ENCODE data around the gene SAAL1.
"Not testable (repeated sequence)": the region's sequence is repeated elsewhere in the genome, so short reads cannot be mapped to it uniquely, and the experiment has no call there.

Gene SAAL1

GRCh38 chr11:18105802-18106574 lies at the start of gene SAAL1:
TSS of gene SAAL1 (minus strand) at chr11:18106082. CDS start at chr11:18106041, 41 bp downstream.
- DNase-seq (ENCODE audit: insufficient read length, low spot score) (peak; percentile 86), FAIRE-seq (peak; percentile 95)

- DNase-seq (ENCODE audit: insufficient read length, low spot score) = no peak
- no peak for FAIRE-seq
Observed at GRCh38 chr11:18151581-18151980, 45.7 kb upstream of the SAAL1 start.

GRCh38 chr11:18145837-18146236 lies 40.0 kb upstream of the SAAL1 start:
- FAIRE-seq = no peak
- DNase-seq (ENCODE audit: insufficient read length, low spot score) = no peak

- DNase-seq (ENCODE audit: insufficient read length, low spot score) = no peak
- FAIRE-seq = no peak
Observed at GRCh38 chr11:18145025-18145424, 39.1 kb upstream of the SAAL1 start.

GRCh38 chr11:18144243-18144642 lies 38.4 kb upstream of the SAAL1 start:
- DNase-seq (ENCODE audit: insufficient read length, low spot score) (no peak), FAIRE-seq (no peak)

- FAIRE-seq (no peak), DNase-seq (ENCODE audit: insufficient read length, low spot score) (no peak)
Observed at GRCh38 chr11:18140145-18140544, 34.3 kb upstream of the SAAL1 start.

GRCh38 chr11:18137186-18137800 lies 31.4 kb upstream of the SAAL1 start:
- DNase-seq (ENCODE audit: insufficient read length, low spot score) (no peak), FAIRE-seq (no peak)

- DNase-seq (ENCODE audit: insufficient read length, low spot score) (no peak), FAIRE-seq (no peak)
Observed at GRCh38 chr11:18135308-18135707, 29.4 kb upstream of the SAAL1 start.

GRCh38 chr11:18132341-18132740 lies 26.5 kb upstream of the SAAL1 start, which contains the start of gene MRGPRX3:
TSS of gene MRGPRX3 (plus strand) at chr11:18132571. CDS start at chr11:18137203, 4,632 bp downstream.
- FAIRE-seq (no peak), DNase-seq (ENCODE audit: insufficient read length, low spot score) (no peak)

- FAIRE-seq; DNase-seq (ENCODE audit: insufficient read length, low spot score): not testable (repeated sequence)
Observed at GRCh38 chr11:18131115-18131514, 25.2 kb upstream of the SAAL1 start.

- not testable (repeated sequence) for DNase-seq (ENCODE audit: insufficient read length, low spot score); FAIRE-seq
Observed at GRCh38 chr11:18121331-18121828, 15.5 kb upstream of the SAAL1 start.

- peak; percentile 90 for FAIRE-seq
- peak; percentile 71 for DNase-seq (ENCODE audit: insufficient read length, low spot score)
Observed at GRCh38 chr11:18115360-18116127, 9.7 kb upstream of the SAAL1 start.

- DNase-seq (ENCODE audit: insufficient read length, low spot score) (no peak), FAIRE-seq (no peak)
Observed at GRCh38 chr11:18111005-18111404, 5.1 kb upstream of the SAAL1 start.

GRCh38 chr11:18108254-18108653 lies 2.4 kb upstream of the SAAL1 start:
- no peak for FAIRE-seq
- DNase-seq (ENCODE audit: insufficient read length, low spot score) = no peak

GRCh38 chr11:18106688-18107087 lies 806 bp upstream of the SAAL1 start:
- DNase-seq (ENCODE audit: insufficient read length, low spot score) = no peak
- FAIRE-seq = no peak

- FAIRE-seq = no peak
- no peak for DNase-seq (ENCODE audit: insufficient read length, low spot score)
Observed at GRCh38 chr11:18105086-18105801, 638 bp downstream of the SAAL1 start.

GRCh38 chr11:18100926-18101656 lies 4.8 kb downstream of the SAAL1 start:
- FAIRE-seq (no peak), DNase-seq (ENCODE audit: insufficient read length, low spot score) (no peak)

GRCh38 chr11:18093959-18094358 lies 11.9 kb downstream of the SAAL1 start:
- DNase-seq (ENCODE audit: insufficient read length, low spot score) (no peak), FAIRE-seq (no peak)

- no peak for FAIRE-seq
- DNase-seq (ENCODE audit: insufficient read length, low spot score) = no peak
Observed at GRCh38 chr11:18091731-18092130, 14.2 kb downstream of the SAAL1 start.

GRCh38 chr11:18088966-18089365 lies 16.9 kb downstream of the SAAL1 start:
- FAIRE-seq (no peak), DNase-seq (ENCODE audit: insufficient read length, low spot score) (no peak)
